Measurements from ENCODE around the gene RHEB. TPM values are rescaled to one million over a fixed set of nuclear protein-coding genes. Genes with fewer than 3 reads are reported as not detected.

Gene RHEB
- polyA plus RNA-seq, 1 of the 3 experiments (the other 2 are of a cell fraction): 87.3 TPM

DNA sequence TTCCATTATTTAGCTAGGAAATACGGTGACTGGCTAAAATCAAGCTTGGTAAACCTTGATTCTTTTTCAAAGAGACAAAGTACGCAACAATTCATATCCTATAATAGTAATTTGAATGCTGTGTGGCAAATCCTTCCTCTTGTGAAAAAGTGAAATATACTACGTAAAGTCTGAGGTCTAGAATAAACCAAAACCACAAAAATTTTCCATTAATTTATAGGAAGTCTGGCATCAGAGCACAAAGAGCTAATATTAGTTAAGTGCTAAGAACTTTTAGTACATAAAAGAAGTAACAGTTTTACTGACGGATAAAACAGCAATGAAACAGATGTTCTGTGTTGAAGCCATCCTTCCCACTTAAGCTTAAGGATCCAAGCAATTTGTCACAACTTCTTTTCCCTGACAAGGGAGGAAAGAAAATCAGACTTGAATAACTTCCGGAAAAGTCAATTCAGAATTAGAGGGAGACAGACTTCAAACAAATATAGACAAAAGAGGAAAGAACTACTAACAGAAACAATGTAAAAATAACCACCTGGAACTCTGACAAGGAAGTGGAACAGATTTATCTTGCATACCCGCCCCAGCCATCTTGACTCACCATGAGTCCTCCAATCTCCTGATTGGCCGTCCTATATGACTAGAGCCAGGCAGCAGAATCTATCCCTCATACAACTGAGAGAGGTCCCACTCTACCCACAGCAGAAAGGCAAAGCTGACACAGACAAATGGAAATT lies 34.6 kb downstream of the RHEB start:
- Histone ChIP-seq H3F3A (replicated peaks; ENCODE audit: insufficient read depth) (peaks cover 41% of the 10 kb centered on the region), H2AFZ (ENCODE audit: low read depth) (no peak overlapping the region), H3K4me3 (ENCODE audit: low read depth in 2 of 2, low read length in 1 of 2) (no peak overlapping the region; a peak in 1 of 4 replicates), H3K79me2 (ENCODE audit: insufficient read depth) (peaks cover 95% of the 10 kb centered on the region), H3K27me3 (ENCODE audit: insufficient read depth) (no peaks in the 10 kb centered on the region), H3K9me3 (no peaks in the 10 kb centered on the region), H3K27ac (ENCODE audit: low read depth in 2 of 2, low read length in 1 of 2) (peak overlapping the region; percentile 35 to 62), H3K9me2 (no peaks in the 10 kb centered on the region), H3K4me1 (ENCODE audit: control insufficient read depth in 1 of 2, insufficient read depth in 2 of 2, low read depth in 1 of 2, low read length in 1 of 2) (peaks cover 3 to 11% of the 10 kb centered on the region in 2 experiments; a peak in 3 of 4 replicates), H3K4me2 (peak overlapping the region; percentile 12; the same call in 1 of the 2 replicates), H3K9ac (no peak overlapping the region), H4K20me1 (ENCODE audit: insufficient read depth) (peaks cover 28% of the 10 kb centered on the region; the same call in 1 of the 2 replicates), H3K36me3 (replicated peaks in 1 of 2; ENCODE audit: control insufficient read depth in 1 of 2, insufficient read depth in 2 of 2, low read length in 1 of 2) (peaks cover 64 to 91% of the 10 kb centered on the region in 2 experiments)
- CTCF ChIA-PET: interaction anchor here (0.8 to 1.5 kb wide), 4 partner anchors 9 to 317 kb away, joined by 3 read pairs; no protein-coding TSS in a partner anchor
- no peak for DNase-seq
- POLR2A ChIA-PET: no interaction called here
- WGBS (ENCODE audit: low lambda C conversion rate): 61% methylated on average over 7 of the region's 7 CpGs
- TF ChIP-seq FOXM1 (IDR thresholded peaks at IDR 0.05; ENCODE audit: low read depth): no peak
- TF ChIP-seq FOSL2 (IDR thresholded peaks at IDR 0.05; ENCODE audit: borderline replicate concordance, low read depth): peak; percentile 69
- no peak for TF ChIP-seq TAF1 (IDR thresholded peaks at IDR 0.05; ENCODE audit: borderline replicate concordance, low read depth, low read length)
- TF ChIP-seq RXRA (IDR thresholded peaks at IDR 0.05; ENCODE audit: borderline replicate concordance, low read depth): no peak
- peak; percentile 44; the same call in 1 of the 2 replicates for TF ChIP-seq JUND (IDR thresholded peaks at IDR 0.05)
- 0 out of 2 replicates have a peak, but pooled peaks have one; percentile 12 for TF ChIP-seq POLR2AphosphoS5 (IDR thresholded peaks at IDR 0.05; ENCODE audit: low read depth, low read length)
- TF ChIP-seq TEAD4 (IDR thresholded peaks at IDR 0.05; ENCODE audit: borderline replicate concordance, insufficient read depth): no peak
- no peak for TF ChIP-seq EZH2phosphoT487 (IDR thresholded peaks at IDR 0.05; ENCODE audit: borderline replicate concordance, low read depth)
- no peak for TF ChIP-seq RFX5 (IDR thresholded peaks at IDR 0.05; ENCODE audit: low read length)
- no peak for TF ChIP-seq SMC3 (IDR thresholded peaks at IDR 0.05; ENCODE audit: low read depth, low read length)
- TF ChIP-seq, protein P1, sequence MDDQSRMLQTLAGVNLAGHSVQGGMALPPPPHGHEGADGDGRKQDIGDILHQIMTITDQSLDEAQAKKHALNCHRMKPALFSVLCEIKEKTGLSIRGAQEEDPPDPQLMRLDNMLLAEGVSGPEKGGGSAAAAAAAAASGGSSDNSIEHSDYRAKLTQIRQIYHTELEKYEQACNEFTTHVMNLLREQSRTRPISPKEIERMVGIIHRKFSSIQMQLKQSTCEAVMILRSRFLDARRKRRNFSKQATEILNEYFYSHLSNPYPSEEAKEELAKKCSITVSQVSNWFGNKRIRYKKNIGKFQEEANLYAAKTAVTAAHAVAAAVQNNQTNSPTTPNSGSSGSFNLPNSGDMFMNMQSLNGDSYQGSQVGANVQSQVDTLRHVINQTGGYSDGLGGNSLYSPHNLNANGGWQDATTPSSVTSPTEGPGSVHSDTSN (IDR thresholded peaks at IDR 0.05): no peak
- TF ChIP-seq RCOR1 (IDR thresholded peaks at IDR 0.05; ENCODE audit: low read length): no peak
- no peak for TF ChIP-seq SIN3A (IDR thresholded peaks at IDR 0.05; ENCODE audit: borderline replicate concordance, low read depth, low read length)
- TF ChIP-seq NRF1 (IDR thresholded peaks at IDR 0.05; ENCODE audit: low read depth, low read length): no peak
- TF ChIP-seq, protein P2, sequence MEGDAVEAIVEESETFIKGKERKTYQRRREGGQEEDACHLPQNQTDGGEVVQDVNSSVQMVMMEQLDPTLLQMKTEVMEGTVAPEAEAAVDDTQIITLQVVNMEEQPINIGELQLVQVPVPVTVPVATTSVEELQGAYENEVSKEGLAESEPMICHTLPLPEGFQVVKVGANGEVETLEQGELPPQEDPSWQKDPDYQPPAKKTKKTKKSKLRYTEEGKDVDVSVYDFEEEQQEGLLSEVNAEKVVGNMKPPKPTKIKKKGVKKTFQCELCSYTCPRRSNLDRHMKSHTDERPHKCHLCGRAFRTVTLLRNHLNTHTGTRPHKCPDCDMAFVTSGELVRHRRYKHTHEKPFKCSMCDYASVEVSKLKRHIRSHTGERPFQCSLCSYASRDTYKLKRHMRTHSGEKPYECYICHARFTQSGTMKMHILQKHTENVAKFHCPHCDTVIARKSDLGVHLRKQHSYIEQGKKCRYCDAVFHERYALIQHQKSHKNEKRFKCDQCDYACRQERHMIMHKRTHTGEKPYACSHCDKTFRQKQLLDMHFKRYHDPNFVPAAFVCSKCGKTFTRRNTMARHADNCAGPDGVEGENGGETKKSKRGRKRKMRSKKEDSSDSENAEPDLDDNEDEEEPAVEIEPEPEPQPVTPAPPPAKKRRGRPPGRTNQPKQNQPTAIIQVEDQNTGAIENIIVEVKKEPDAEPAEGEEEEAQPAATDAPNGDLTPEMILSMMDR (IDR thresholded peaks at IDR 0.05): no peak
- TF ChIP-seq, protein P3, sequence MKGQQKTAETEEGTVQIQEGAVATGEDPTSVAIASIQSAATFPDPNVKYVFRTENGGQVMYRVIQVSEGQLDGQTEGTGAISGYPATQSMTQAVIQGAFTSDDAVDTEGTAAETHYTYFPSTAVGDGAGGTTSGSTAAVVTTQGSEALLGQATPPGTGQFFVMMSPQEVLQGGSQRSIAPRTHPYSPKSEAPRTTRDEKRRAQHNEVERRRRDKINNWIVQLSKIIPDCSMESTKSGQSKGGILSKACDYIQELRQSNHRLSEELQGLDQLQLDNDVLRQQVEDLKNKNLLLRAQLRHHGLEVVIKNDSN (IDR thresholded peaks at IDR 0.05; ENCODE audit: borderline replicate concordance, low read depth): no peak
- TF ChIP-seq MXI1 (IDR thresholded peaks at IDR 0.05; ENCODE audit: low read depth, low read length): no peak
- no peak for TF ChIP-seq CHD2 (IDR thresholded peaks at IDR 0.05; ENCODE audit: low read length, partially characterized antibody)
- no peak for TF ChIP-seq GATA2 (CRISPR knock-in tag; IDR thresholded peaks at IDR 0.05)
- TF ChIP-seq, protein P4, sequence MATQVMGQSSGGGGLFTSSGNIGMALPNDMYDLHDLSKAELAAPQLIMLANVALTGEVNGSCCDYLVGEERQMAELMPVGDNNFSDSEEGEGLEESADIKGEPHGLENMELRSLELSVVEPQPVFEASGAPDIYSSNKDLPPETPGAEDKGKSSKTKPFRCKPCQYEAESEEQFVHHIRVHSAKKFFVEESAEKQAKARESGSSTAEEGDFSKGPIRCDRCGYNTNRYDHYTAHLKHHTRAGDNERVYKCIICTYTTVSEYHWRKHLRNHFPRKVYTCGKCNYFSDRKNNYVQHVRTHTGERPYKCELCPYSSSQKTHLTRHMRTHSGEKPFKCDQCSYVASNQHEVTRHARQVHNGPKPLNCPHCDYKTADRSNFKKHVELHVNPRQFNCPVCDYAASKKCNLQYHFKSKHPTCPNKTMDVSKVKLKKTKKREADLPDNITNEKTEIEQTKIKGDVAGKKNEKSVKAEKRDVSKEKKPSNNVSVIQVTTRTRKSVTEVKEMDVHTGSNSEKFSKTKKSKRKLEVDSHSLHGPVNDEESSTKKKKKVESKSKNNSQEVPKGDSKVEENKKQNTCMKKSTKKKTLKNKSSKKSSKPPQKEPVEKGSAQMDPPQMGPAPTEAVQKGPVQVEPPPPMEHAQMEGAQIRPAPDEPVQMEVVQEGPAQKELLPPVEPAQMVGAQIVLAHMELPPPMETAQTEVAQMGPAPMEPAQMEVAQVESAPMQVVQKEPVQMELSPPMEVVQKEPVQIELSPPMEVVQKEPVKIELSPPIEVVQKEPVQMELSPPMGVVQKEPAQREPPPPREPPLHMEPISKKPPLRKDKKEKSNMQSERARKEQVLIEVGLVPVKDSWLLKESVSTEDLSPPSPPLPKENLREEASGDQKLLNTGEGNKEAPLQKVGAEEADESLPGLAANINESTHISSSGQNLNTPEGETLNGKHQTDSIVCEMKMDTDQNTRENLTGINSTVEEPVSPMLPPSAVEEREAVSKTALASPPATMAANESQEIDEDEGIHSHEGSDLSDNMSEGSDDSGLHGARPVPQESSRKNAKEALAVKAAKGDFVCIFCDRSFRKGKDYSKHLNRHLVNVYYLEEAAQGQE (IDR thresholded peaks at IDR 0.05; ENCODE audit: low read depth, low read length): no peak
- no peak for TF ChIP-seq GABPA (IDR thresholded peaks at IDR 0.05; ENCODE audit: low read depth)
- TF ChIP-seq MEF2A (IDR thresholded peaks at IDR 0.05; ENCODE audit: borderline replicate concordance, low read depth): no peak
- TF ChIP-seq, protein P5, sequence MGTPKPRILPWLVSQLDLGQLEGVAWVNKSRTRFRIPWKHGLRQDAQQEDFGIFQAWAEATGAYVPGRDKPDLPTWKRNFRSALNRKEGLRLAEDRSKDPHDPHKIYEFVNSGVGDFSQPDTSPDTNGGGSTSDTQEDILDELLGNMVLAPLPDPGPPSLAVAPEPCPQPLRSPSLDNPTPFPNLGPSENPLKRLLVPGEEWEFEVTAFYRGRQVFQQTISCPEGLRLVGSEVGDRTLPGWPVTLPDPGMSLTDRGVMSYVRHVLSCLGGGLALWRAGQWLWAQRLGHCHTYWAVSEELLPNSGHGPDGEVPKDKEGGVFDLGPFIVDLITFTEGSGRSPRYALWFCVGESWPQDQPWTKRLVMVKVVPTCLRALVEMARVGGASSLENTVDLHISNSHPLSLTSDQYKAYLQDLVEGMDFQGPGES (IDR thresholded peaks at IDR 0.05; ENCODE audit: low read depth, low read length): no peak
- no peak for TF ChIP-seq FOXJ3 (CRISPR knock-in tag; IDR thresholded peaks at IDR 0.05)
- peak; percentile 18; the same call in 1 of the 2 replicates for TF ChIP-seq NFIC (IDR thresholded peaks at IDR 0.05; ENCODE audit: borderline replicate concordance)
